Nephron progenitor cell (in vitro differentiated cells): ENCODE data around the gene SRP68.

Source experiments
- DNase-seq: peaks from one replicate; pipeline ENCODE4 v3.0.0; 2021
- H3K27ac Mint-ChIP-seq: 2 replicates; pipeline ENCODE4 v1.8.0; 2021; ENCODE audit warnings: mild to moderate bottlenecking, moderate library complexity, mixed read lengths
- H3K27me3 Mint-ChIP-seq: 2 replicates; pipeline ENCODE4 v1.8.0; 2021; ENCODE audit warnings: mild to moderate bottlenecking, low read depth, mixed read lengths; ENCODE audit not compliant: poor library complexity
- H3K36me3 Mint-ChIP-seq: 2 replicates; pipeline ENCODE4 v1.8.0; 2021; ENCODE audit warnings: low read depth, mixed read lengths
- H3K4me1 Mint-ChIP-seq: 2 replicates; pipeline ENCODE4 v1.8.0; 2021; ENCODE audit warnings: mixed read lengths
- H3K4me3 Mint-ChIP-seq: 2 replicates; pipeline ENCODE4 v1.8.0; 2021; ENCODE audit warnings: mild to moderate bottlenecking, moderate library complexity, mixed read lengths
- H3K9me3 Mint-ChIP-seq: 2 replicates; pipeline ENCODE4 v1.8.0; 2021; ENCODE audit warnings: mild to moderate bottlenecking, moderate library complexity, mixed read lengths
- CTCF ChIP-seq: fragments of 200-600 bp; sonication (generic); IDR thresholded peaks from 2 replicates; pipeline ENCODE4 v1.5.0; 2021; ENCODE audit warnings: antibody characterized with exemption

The SRP68 gene

DNA sequence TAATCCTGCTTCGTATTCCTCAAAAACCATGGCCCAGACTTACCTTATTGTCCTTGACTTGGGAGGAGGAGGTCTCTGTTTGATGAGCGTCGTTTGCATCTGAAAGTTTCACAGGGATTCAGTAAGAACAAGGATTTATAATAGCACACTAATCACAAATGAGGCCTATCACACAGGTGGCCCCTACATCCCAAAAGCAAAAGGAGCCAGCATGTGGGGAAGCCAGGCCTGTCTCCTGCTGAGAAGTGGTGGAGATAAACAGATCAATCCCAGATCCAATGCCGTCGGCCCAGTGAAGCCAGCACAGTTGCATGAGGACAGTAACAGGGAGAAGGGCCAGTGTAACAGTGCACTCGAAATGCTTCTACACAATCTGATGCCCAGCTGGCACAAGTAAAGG lies 31.9 kb downstream of the SRP68 start:
- no peak for DNase-seq
- H3K4me3 Mint-ChIP-seq, result no peak overlapping the region
- TF ChIP-seq CTCF, result no peak
- H3K36me3 Mint-ChIP-seq, result peaks cover 72% of the 10 kb centered on the region
- no peaks in the 10 kb centered on the region for H3K27me3 Mint-ChIP-seq
- H3K4me1 Mint-ChIP-seq, result peaks cover 51% of the 10 kb centered on the region
- H3K27ac Mint-ChIP-seq, result peak overlapping the region; percentile 10
- no peaks in the 10 kb centered on the region for H3K9me3 Mint-ChIP-seq

GRCh38 chr17:76039121-76039520 lies 33.2 kb downstream of the SRP68 start:
- H3K27ac Mint-ChIP-seq, result peak overlapping the region; percentile 14
- no peak for DNase-seq
- peaks cover 59% of the 10 kb centered on the region for H3K36me3 Mint-ChIP-seq
- peak overlapping the region; percentile 58 for H3K4me3 Mint-ChIP-seq
- no peaks in the 10 kb centered on the region for H3K9me3 Mint-ChIP-seq
- H3K4me1 Mint-ChIP-seq, result peaks cover 59% of the 10 kb centered on the region
- TF ChIP-seq CTCF, result no peak
- H3K27me3 Mint-ChIP-seq, result no peaks in the 10 kb centered on the region

GRCh38 chr17:76038050-76038449 lies 34.3 kb downstream of the SRP68 start:
- Mint-ChIP-seq H3K36me3 (peaks cover 48% of the 10 kb centered on the region), H3K27ac (peak overlapping the region; percentile 14), H3K4me3 (no peak overlapping the region), H3K27me3 (peaks cover 5% of the 10 kb centered on the region), H3K4me1 (peaks cover 59% of the 10 kb centered on the region), H3K9me3 (no peaks in the 10 kb centered on the region)
- DNase-seq, result no peak
- no peak for TF ChIP-seq CTCF

- Mint-ChIP-seq H3K27ac (peak overlapping the region; percentile 83), H3K9me3 (peaks cover 6% of the 10 kb centered on the region), H3K36me3 (peaks cover 37% of the 10 kb centered on the region), H3K4me1 (peaks cover 63% of the 10 kb centered on the region), H3K4me3 (peak overlapping the region; percentile 29), H3K27me3 (peaks cover 9% of the 10 kb centered on the region)
- no peak for TF ChIP-seq CTCF
- no peak for DNase-seq
Measured at GRCh38 chr17:76036497-76037261, 35.6 kb downstream of the SRP68 start.

DNA sequence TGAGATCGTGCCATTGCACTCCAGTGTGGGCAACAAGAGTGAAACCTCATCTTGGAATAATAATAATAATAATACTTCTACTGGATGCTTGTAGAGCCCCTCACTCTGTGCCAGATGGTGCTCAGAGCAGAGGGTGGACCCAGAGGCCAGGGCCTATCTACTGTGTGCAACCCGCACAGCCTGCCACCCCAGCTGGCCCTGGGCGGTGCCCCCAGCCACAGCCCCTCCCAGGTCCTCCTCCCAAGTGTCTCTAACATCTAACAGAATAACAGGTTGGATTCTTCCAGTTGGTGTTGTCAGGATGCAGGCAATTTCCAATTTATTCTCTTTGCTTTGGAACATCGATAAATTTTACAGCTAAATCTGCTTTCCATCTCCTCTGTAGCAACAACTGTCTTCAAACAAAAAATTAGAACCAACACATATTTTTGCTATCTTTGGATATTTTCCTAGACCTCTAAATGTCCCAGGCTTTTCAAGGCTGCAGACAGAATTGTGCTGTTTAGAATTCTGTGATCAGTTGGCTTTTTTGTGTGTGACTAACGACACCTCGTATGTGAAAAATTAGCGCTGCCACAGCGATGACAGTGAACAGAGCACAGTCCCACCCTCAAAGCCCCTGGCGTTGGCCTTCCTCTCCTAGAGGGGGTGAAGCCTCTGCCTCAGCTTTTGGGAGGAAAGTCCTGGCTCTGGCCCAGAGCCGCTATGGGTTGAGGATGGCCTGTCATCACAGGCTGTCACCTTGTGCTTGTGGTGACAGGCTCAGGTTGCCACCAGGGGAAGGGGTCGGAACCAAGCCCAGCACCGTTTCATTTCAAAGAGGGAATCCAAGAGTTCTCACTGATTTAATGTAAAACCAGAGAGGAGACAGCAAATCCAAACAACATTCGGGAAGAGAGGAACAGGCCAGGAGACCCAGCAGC lies 37.6 kb downstream of the SRP68 start:
- no peak overlapping the region for H3K27ac Mint-ChIP-seq
- DNase-seq, result no peak

More for the DNA sequence above, 37.6 kb downstream of the SRP68 start:
- Mint-ChIP-seq H3K4me3 (no peak overlapping the region), H3K9me3 (peaks cover 6% of the 10 kb centered on the region), H3K27me3 (peaks cover 12% of the 10 kb centered on the region), H3K4me1 (peaks cover 51% of the 10 kb centered on the region), H3K36me3 (peaks cover 18% of the 10 kb centered on the region)
- TF ChIP-seq CTCF, result no peak
